ENCODE data around the gene XKRX.

The XKRX gene

DNA sequence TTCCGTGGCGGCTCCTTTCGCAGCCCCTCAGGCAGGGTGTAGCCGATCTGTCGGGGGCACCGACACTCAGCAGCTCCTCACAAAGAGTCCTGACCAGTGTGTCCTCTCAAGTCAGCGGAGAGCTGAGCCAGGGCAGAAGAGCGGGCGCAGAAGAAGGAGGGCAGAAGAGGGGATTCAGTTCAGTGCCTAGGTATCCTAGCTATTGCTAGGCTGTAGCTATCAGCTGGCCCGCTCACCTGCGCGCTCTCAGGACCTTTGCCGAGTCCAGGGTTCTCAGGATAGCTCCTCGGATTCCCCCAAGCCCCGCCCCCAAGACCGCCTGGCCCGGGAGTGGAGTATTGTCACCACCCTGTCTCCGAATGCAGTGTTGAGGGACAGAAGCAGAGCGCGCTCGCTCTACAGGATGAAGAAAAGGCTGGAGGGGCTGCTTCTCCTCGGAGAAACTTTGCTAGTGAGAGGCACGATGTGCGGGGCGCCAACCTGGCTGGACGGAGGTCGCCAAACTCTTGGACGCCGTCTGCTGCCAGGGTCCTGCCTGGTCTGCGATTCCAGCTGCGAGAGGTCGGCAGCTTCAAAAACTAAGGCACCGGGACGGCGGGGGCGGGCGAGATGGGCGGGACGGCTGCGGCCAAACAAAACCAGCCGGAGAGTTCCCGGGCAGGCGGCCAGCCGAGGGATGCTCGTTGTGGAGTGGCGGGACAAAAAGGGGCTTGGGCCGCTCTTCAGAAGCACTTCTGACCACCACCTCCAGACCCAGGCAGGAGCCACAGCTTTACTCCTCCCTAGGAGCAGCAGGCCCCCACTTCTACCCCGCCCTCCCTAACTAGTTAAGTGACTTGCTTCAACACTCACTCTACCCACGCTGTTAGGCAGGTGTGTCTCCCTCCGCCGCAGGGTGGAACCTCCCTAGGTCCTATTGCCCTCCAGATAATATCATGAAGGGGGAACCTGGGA lies at the start of gene XKRX:
TSS of gene XKRX (minus strand) at position 258 of the 954 bp plus-strand sequence. CDS start 613 bp downstream, outside the sequence.
- FAIRE-seq: no peak

GRCh38 chrX:100976211-100976610 lies 47.5 kb upstream of the XKRX start:
- no peak for FAIRE-seq

- FAIRE-seq: no peak
These were observed 46.5 kb upstream of the XKRX start for GRCh38 chrX:100975212-100975611.

GRCh38 chrX:100973411-100973810 lies 44.7 kb upstream of the XKRX start:
- no peak for FAIRE-seq

GRCh38 chrX:100969936-100970335 lies 41.2 kb upstream of the XKRX start:
- no peak for FAIRE-seq

- no peak for FAIRE-seq
These were observed 40.7 kb upstream of the XKRX start, which contains the start of gene ARL13A for GRCh38 chrX:100969408-100969807. ARL13A (plus strand) TSS chrX:100969708; CDS start chrX:100973690, 3,982 bp downstream.

DNA sequence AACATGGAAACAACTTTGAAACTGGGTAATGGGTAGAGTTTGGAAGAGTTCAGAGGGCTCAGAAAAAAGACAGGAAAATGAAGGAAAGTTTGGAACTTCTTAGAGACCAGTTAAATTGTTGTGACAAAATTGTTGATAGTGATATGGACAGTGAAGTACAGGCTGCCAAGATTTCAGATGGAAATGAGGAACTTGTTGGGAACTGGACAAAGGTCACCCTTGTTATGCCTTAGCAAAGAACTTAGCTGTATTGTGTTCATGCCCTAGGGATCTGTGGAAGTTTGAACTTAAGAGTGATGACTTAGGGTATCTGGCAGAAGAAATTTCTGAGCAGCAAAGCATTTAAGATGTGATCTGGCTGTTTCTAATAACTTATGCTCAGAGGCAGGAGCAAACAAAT lies 35.6 kb upstream of the XKRX start:
- no peak for FAIRE-seq

DNA sequence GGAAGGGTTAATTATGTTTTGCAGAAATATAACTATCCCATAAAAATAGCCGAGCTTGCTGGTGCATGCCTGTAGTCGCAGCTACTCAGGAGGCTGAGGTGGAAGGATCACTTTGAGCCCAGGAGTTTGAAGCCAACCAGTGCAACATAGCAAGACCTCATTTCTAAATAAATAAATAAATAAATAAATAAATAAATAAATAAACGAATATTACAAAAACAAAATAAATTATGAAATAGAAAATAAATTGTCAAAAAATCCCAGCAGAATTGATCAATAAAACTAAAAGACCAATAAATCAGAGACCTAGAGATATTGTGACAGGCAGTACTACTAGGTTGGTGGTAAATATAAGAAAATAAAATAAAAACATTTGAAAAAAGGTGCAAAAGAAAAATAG lies 34.1 kb upstream of the XKRX start:
- FAIRE-seq: no peak

- FAIRE-seq: no peak
These were observed 19.8 kb upstream of the XKRX start for GRCh38 chrX:100948557-100948956.

GRCh38 chrX:100946299-100946927 lies 17.7 kb upstream of the XKRX start:
- no peak for FAIRE-seq

DNA sequence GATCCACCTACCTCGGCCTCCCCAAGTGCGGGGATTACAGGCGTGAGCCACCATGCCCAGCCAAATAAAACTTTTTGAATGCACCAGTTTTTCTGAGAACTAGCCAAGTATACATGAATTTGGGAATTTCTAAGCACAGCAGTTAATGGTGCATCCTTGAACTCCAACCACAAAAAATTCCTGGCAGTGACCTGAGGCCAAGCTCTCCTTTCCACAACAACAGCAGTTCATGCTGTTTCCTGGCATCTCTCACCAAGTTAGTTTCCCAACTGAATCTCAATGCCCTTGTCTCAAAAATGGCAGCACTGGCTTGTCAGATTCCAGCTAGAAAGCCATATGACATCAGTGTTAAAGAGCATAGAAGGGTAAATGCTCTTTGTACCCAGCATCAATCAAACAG lies 15.9 kb upstream of the XKRX start:
- no peak for FAIRE-seq

- FAIRE-seq: no peak
These were observed 10.6 kb upstream of the XKRX start for GRCh38 chrX:100939333-100939732.

DNA sequence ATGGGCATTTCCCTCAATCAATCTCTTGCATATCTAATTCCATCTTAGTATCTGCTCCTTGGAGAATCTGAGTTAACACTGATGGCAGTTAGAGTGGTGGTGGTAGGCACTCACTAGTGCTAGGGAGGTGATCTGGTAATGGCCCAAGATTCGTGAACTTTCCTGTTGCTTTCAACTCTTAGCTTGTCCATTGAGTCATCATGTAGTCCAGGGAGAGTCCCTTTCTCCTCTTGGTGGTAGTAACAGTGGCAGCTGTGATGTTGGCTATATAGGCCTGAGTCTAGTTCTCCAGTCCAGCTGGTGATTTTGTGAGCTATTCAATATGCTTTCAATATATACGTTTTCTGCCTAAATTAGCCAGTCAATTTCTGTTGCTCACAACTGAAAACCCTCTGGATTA lies 7.0 kb upstream of the XKRX start:
- no peak for FAIRE-seq

GRCh38 chrX:100931925-100932285 lies 3.2 kb upstream of the XKRX start:
- no peak for FAIRE-seq

- no peak for FAIRE-seq
These were observed 2.7 kb upstream of the XKRX start for GRCh38 chrX:100931218-100931924.

GRCh38 chrX:100926453-100926852 lies 2.3 kb downstream of the XKRX start:
- no peak for FAIRE-seq

DNA sequence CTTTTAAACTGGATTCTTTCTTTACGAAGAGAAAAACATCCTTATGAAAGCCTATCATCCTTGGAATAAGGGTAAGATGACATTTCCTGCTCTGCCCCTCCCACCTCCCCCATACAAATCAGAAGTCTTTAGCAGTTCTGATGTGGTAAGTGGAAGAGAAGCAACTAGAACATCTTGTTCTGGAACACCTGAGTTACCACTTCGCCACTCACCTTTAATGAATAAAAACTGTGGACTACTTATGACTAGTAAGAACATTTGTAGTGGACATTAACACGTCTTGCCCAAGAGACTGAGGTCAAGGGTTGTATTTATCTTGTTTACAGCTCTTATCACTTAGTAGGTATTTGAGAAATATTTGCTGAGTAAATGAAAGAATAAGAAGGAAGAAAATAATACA lies 4.3 kb downstream of the XKRX start:
- FAIRE-seq: no peak

GRCh38 chrX:100915562-100915961 lies 13.2 kb downstream of the XKRX start:
- no peak for FAIRE-seq

DNA sequence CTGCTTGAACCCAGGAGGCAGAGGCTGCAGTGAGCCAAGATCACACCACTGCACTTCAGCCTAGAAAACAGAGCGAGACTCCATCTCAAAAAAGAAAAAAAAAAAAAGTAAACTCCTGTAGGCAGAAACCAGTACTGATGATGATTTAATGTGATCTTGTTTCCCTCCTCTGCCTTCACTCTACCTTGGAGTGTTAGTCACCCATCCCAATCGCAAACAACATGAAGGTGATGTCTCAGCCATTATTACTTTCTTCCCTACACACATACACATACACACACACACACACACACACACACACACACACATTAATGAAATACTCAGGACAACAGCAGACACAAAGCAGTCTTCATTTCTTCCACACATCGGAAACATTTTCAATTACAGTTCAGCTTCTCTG lies 15.6 kb downstream of the XKRX start:
- FAIRE-seq: no peak

DNA sequence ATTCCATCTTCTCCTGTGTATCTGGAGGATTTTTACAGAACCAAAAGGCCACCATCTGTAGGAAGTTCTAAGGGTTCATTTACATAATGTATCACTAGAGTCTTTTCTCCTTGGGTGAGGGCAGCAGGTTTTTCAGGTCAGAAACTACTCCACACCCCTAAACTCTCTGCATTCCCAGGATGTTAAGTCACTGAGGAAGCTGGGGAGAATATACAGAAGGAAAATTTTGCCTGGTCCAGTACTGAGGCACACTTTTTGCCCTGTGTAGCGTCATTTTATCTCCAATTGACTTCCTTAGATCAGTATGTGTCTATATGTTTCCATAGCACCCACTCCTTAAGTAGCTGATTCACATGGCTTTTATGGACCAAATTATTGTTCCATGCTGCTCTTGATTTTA lies 17.0 kb downstream of the XKRX start:
- FAIRE-seq: no peak

- FAIRE-seq: peak; percentile 30
These were observed 23.1 kb downstream of the XKRX start for GRCh38 chrX:100905620-100906019.

DNA sequence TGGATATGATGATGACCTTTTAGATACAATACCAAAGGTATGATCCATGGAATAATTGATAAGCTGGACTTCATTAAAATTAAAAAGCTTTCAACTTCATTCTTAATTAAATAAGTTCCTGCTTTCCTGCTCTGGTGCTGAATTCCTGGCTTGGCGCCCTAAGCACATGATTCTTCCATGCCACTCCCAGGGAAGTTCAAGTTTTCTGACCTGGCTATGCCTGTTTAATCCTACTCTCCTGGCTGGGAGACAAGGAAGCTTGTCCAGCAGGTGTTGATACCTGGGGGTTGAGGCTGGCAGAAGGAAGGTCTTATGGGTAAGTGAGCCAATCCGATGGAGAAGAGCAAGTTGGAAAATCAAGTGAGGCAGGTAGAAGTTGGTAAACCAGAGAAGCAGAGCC lies 24.3 kb downstream of the XKRX start:
- FAIRE-seq: no peak

- no peak for FAIRE-seq
These were observed 33.2 kb downstream of the XKRX start for GRCh38 chrX:100895365-100896075.
